ENCODE measurements around the gene GLB1L2.

Gene GLB1L2

GRCh38 chr11:134350381-134350780 lies 18.6 kb downstream of the GLB1L2 start:
- H3K4me3 ChIP-seq (ENCODE audit: low read length) = no peak overlapping the region
- no peaks in the 10 kb centered on the region for H3K27me3 ChIP-seq (ENCODE audit: control insufficient read depth, insufficient read depth, low read length)
- H3K9me3 ChIP-seq (ENCODE audit: control insufficient read depth, low read depth, low read length) = no peaks in the 10 kb centered on the region
- no peaks in the 10 kb centered on the region for H3K36me3 ChIP-seq (ENCODE audit: control insufficient read depth, low read depth, low read length)
- H3K27ac ChIP-seq (ENCODE audit: low read length) = no peak overlapping the region
- peaks cover 11% of the 10 kb centered on the region for H3K4me1 ChIP-seq (ENCODE audit: control insufficient read depth, low read depth, low read length)
- H3K9ac ChIP-seq (ENCODE audit: low read length) = no peak overlapping the region

- no peak overlapping the region for H3K27ac ChIP-seq (ENCODE audit: low read length)
- H3K4me3 ChIP-seq (ENCODE audit: low read length) = no peak overlapping the region
- H3K9me3 ChIP-seq (ENCODE audit: control insufficient read depth, low read depth, low read length) = no peaks in the 10 kb centered on the region
- peaks cover 11% of the 10 kb centered on the region for H3K4me1 ChIP-seq (ENCODE audit: control insufficient read depth, low read depth, low read length)
- no peak overlapping the region for H3K9ac ChIP-seq (ENCODE audit: low read length)
- no peaks in the 10 kb centered on the region for H3K27me3 ChIP-seq (ENCODE audit: control insufficient read depth, insufficient read depth, low read length)
- no peaks in the 10 kb centered on the region for H3K36me3 ChIP-seq (ENCODE audit: control insufficient read depth, low read depth, low read length)
Measured at GRCh38 chr11:134352111-134352510, 20.3 kb downstream of the GLB1L2 start.

GRCh38 chr11:134355136-134355535 lies 23.3 kb downstream of the GLB1L2 start:
- H3K4me1 ChIP-seq (ENCODE audit: control insufficient read depth, low read depth, low read length) = no peaks in the 10 kb centered on the region
- no peak overlapping the region for H3K27ac ChIP-seq (ENCODE audit: low read length)

GRCh38 chr11:134355656-134356055 lies 23.9 kb downstream of the GLB1L2 start:
- Histone ChIP-seq H3K4me3 (ENCODE audit: low read length) (no peak overlapping the region), H3K9me3 (ENCODE audit: control insufficient read depth, low read depth, low read length) (no peaks in the 10 kb centered on the region), H3K27me3 (ENCODE audit: control insufficient read depth, insufficient read depth, low read length) (peaks cover 7% of the 10 kb centered on the region), H3K9ac (ENCODE audit: low read length) (no peak overlapping the region), H3K4me1 (ENCODE audit: control insufficient read depth, low read depth, low read length) (no peaks in the 10 kb centered on the region), H3K27ac (ENCODE audit: low read length) (no peak overlapping the region), H3K36me3 (ENCODE audit: control insufficient read depth, low read depth, low read length) (no peaks in the 10 kb centered on the region)

More at GRCh38 chr11:134355136-134355535, 23.3 kb downstream of the GLB1L2 start:
- no peak overlapping the region for H3K9ac ChIP-seq (ENCODE audit: low read length)
- no peak overlapping the region for H3K4me3 ChIP-seq (ENCODE audit: low read length)
- H3K9me3 ChIP-seq (ENCODE audit: control insufficient read depth, low read depth, low read length) = no peaks in the 10 kb centered on the region
- H3K36me3 ChIP-seq (ENCODE audit: control insufficient read depth, low read depth, low read length) = no peaks in the 10 kb centered on the region
- peaks cover 7% of the 10 kb centered on the region for H3K27me3 ChIP-seq (ENCODE audit: control insufficient read depth, insufficient read depth, low read length)

GRCh38 chr11:134356656-134357544 lies 25.1 kb downstream of the GLB1L2 start:
- Histone ChIP-seq H3K9ac (ENCODE audit: low read length) (no peak overlapping the region), H3K9me3 (ENCODE audit: control insufficient read depth, low read depth, low read length) (no peaks in the 10 kb centered on the region), H3K4me3 (ENCODE audit: low read length) (no peak overlapping the region), H3K27me3 (ENCODE audit: control insufficient read depth, insufficient read depth, low read length) (peaks cover 7% of the 10 kb centered on the region), H3K27ac (ENCODE audit: low read length) (no peak overlapping the region), H3K4me1 (ENCODE audit: control insufficient read depth, low read depth, low read length) (no peaks in the 10 kb centered on the region), H3K36me3 (ENCODE audit: control insufficient read depth, low read depth, low read length) (no peaks in the 10 kb centered on the region)

GRCh38 chr11:134357545-134357839 lies 25.7 kb downstream of the GLB1L2 start:
- no peaks in the 10 kb centered on the region for H3K9me3 ChIP-seq (ENCODE audit: control insufficient read depth, low read depth, low read length)
- no peak overlapping the region for H3K4me3 ChIP-seq (ENCODE audit: low read length)
- H3K27ac ChIP-seq (ENCODE audit: low read length) = no peak overlapping the region
- no peaks in the 10 kb centered on the region for H3K36me3 ChIP-seq (ENCODE audit: control insufficient read depth, low read depth, low read length)
- no peak overlapping the region for H3K9ac ChIP-seq (ENCODE audit: low read length)
- no peaks in the 10 kb centered on the region for H3K4me1 ChIP-seq (ENCODE audit: control insufficient read depth, low read depth, low read length)
- H3K27me3 ChIP-seq (ENCODE audit: control insufficient read depth, insufficient read depth, low read length) = peaks cover 7% of the 10 kb centered on the region

GRCh38 chr11:134358165-134358855 lies 26.5 kb downstream of the GLB1L2 start:
- H3K9me3 ChIP-seq (ENCODE audit: control insufficient read depth, low read depth, low read length) = no peaks in the 10 kb centered on the region
- H3K27ac ChIP-seq (ENCODE audit: low read length) = no peak overlapping the region
- peaks cover 7% of the 10 kb centered on the region for H3K27me3 ChIP-seq (ENCODE audit: control insufficient read depth, insufficient read depth, low read length)
- H3K4me3 ChIP-seq (ENCODE audit: low read length) = no peak overlapping the region
- H3K9ac ChIP-seq (ENCODE audit: low read length) = no peak overlapping the region
- H3K36me3 ChIP-seq (ENCODE audit: control insufficient read depth, low read depth, low read length) = no peaks in the 10 kb centered on the region
- H3K4me1 ChIP-seq (ENCODE audit: control insufficient read depth, low read depth, low read length) = no peaks in the 10 kb centered on the region

- no peaks in the 10 kb centered on the region for H3K4me1 ChIP-seq (ENCODE audit: control insufficient read depth, low read depth, low read length)
- peaks cover 7% of the 10 kb centered on the region for H3K27me3 ChIP-seq (ENCODE audit: control insufficient read depth, insufficient read depth, low read length)
- no peaks in the 10 kb centered on the region for H3K36me3 ChIP-seq (ENCODE audit: control insufficient read depth, low read depth, low read length)
- no peak overlapping the region for H3K9ac ChIP-seq (ENCODE audit: low read length)
- no peak overlapping the region for H3K27ac ChIP-seq (ENCODE audit: low read length)
- no peak overlapping the region for H3K4me3 ChIP-seq (ENCODE audit: low read length)
- no peaks in the 10 kb centered on the region for H3K9me3 ChIP-seq (ENCODE audit: control insufficient read depth, low read depth, low read length)
Measured at GRCh38 chr11:134358856-134359490, 27.2 kb downstream of the GLB1L2 start.

GRCh38 chr11:134359646-134360045 lies 27.9 kb downstream of the GLB1L2 start:
- no peaks in the 10 kb centered on the region for H3K9me3 ChIP-seq (ENCODE audit: control insufficient read depth, low read depth, low read length)
- peaks cover 7% of the 10 kb centered on the region for H3K27me3 ChIP-seq (ENCODE audit: control insufficient read depth, insufficient read depth, low read length)
- no peak overlapping the region for H3K4me3 ChIP-seq (ENCODE audit: low read length)
- no peaks in the 10 kb centered on the region for H3K36me3 ChIP-seq (ENCODE audit: control insufficient read depth, low read depth, low read length)
- no peak overlapping the region for H3K9ac ChIP-seq (ENCODE audit: low read length)
- H3K4me1 ChIP-seq (ENCODE audit: control insufficient read depth, low read depth, low read length) = no peaks in the 10 kb centered on the region
- no peak overlapping the region for H3K27ac ChIP-seq (ENCODE audit: low read length)

- no peak overlapping the region for H3K9ac ChIP-seq (ENCODE audit: low read length)
- no peaks in the 10 kb centered on the region for H3K36me3 ChIP-seq (ENCODE audit: control insufficient read depth, low read depth, low read length)
- H3K27ac ChIP-seq (ENCODE audit: low read length) = no peak overlapping the region
- H3K9me3 ChIP-seq (ENCODE audit: control insufficient read depth, low read depth, low read length) = no peaks in the 10 kb centered on the region
- H3K4me1 ChIP-seq (ENCODE audit: control insufficient read depth, low read depth, low read length) = no peaks in the 10 kb centered on the region
- H3K27me3 ChIP-seq (ENCODE audit: control insufficient read depth, insufficient read depth, low read length) = peaks cover 7% of the 10 kb centered on the region
- no peak overlapping the region for H3K4me3 ChIP-seq (ENCODE audit: low read length)
Measured at GRCh38 chr11:134360050-134360835, 28.5 kb downstream of the GLB1L2 start.

- Histone ChIP-seq H3K36me3 (ENCODE audit: control insufficient read depth, low read depth, low read length) (no peaks in the 10 kb centered on the region), H3K4me3 (ENCODE audit: low read length) (no peak overlapping the region), H3K4me1 (ENCODE audit: control insufficient read depth, low read depth, low read length) (no peaks in the 10 kb centered on the region), H3K27ac (ENCODE audit: low read length) (no peak overlapping the region), H3K9ac (ENCODE audit: low read length) (no peak overlapping the region), H3K27me3 (ENCODE audit: control insufficient read depth, insufficient read depth, low read length) (peaks cover 7% of the 10 kb centered on the region), H3K9me3 (ENCODE audit: control insufficient read depth, low read depth, low read length) (no peaks in the 10 kb centered on the region)
Measured at GRCh38 chr11:134361661-134362060, 29.9 kb downstream of the GLB1L2 start.
